A549 (cell line): ENCODE results near the gene KCNQ2. TPM values are rescaled to one million over a fixed set of nuclear protein-coding genes. Genes with fewer than 3 reads are reported as not detected.

Experiments used
- ATAC-seq, 2 experiments: fragments of 200-7000 bp in 1 of 2; fragments of >200 bp in 1 of 2; cut with Nextera tagmentation in 1 of 2; cut with Tn5 transposase in 1 of 2; 3 replicates each; pipeline versions ENCODE4 v1.8.0 to v1.9.1; 2018 to 2020; ENCODE audit warnings: mild to moderate bottlenecking in 1 of 2, moderate library complexity in 1 of 2
- CTCF ChIA-PET: fragments of 300-600 bp; sonication (Branson Sonifier 250); formaldehyde crosslinking; extraction: SDS; loops from one replicate; lab custom pipeline; 2021; ENCODE audit warnings: antibody characterized with exemption, inconsistent platforms; lab: Yijun Ruan, JAX
- POLR2A ChIA-PET: fragments of 350-600 bp; formaldehyde crosslinking; extraction: SDS; loops from one replicate; lab custom pipeline; 2021; ENCODE audit warnings: antibody characterized with exemption, inconsistent platforms; lab: Yijun Ruan, JAX
- DNase-seq, 2 experiments: peaks; one replicate each; pipeline versions ENCODE4 v3.0.0 to v3.0.0-alpha.2; 2011 to 2016; ENCODE audit warnings: low read depth in 1 of 2, low spot score in 1 of 2
- FAIRE-seq: peaks from 2 replicates; lab custom pipeline; 2011; peaks lifted over from hg19 to GRCh38; lab: Jason Lieb, UNC
- H3K27ac ChIP-seq, 2 experiments: fragments of >200 bp; sonication (Bioruptor Twin); formaldehyde crosslinking; 3 replicates each; pipeline ENCODE4 v1.5.1; 2016 to 2017
- H3K4me1 ChIP-seq: fragments of >200 bp; sonication (Bioruptor Twin); formaldehyde crosslinking; 3 replicates; pipeline ENCODE4 v1.6.1; 2016
- H3K4me2 ChIP-seq: fragments of >200 bp; sonication (Bioruptor Twin); formaldehyde crosslinking; 3 replicates; pipeline ENCODE4 v1.6.1; 2016
- H3K4me3 ChIP-seq: fragments of >200 bp; sonication (Bioruptor Twin); formaldehyde crosslinking; 3 replicates; pipeline ENCODE4 v1.5.1; 2016
- H3K9me3 ChIP-seq: fragments of >200 bp; sonication (Bioruptor Twin); formaldehyde crosslinking; 3 replicates; pipeline ENCODE4 v1.6.1; 2016
- CBX2 ChIP-seq: fragments of 200-600 bp; sonication (generic); IDR thresholded peaks from 2 replicates; pipeline ENCODE4 v1.6.1; 2016; ENCODE audit warnings: low read depth, mild to moderate bottlenecking, borderline replicate concordance
- CEBPB ChIP-seq, 2 experiments: fragments of >200 bp in 1 of 2; sonication (Bioruptor Twin) in 1 of 2; formaldehyde crosslinking in 1 of 2; IDR thresholded peaks; 2 replicates each; pipeline ENCODE4 v1.6.1; 2012 to 2016
- CHD4 ChIP-seq: fragments of 200-600 bp; sonication (generic); IDR thresholded peaks from 2 replicates; pipeline ENCODE4 v1.6.1; 2016; ENCODE audit warnings: antibody characterized with exemption, mild to moderate bottlenecking, borderline replicate concordance
- EHF ChIP-seq: fragments of 250-450 bp; sonication (Bioruptor Pico); IDR thresholded peaks from 2 replicates; pipeline ENCODE4 v1.5.0; 2020; ENCODE audit warnings: mild to moderate bottlenecking
- EP300 ChIP-seq, 2 experiments: fragments of >200 bp; sonication (Bioruptor Twin); formaldehyde crosslinking; IDR thresholded peaks; 2 replicates in 1 of 2; 3 replicates in 1 of 2; pipeline ENCODE4 v1.6.1; 2016 to 2017
- ESRRA ChIP-seq: fragments of 150-350 bp; IDR thresholded peaks from 2 replicates; pipeline ENCODE4 v1.6.1; 2014; ENCODE audit warnings: mild to moderate bottlenecking, low read length, borderline replicate concordance
- FOSL2 ChIP-seq, 2 experiments: fragments of 450-650 bp in 1 of 2; fragments of >200 bp in 1 of 2; sonication (Bioruptor Twin) in 1 of 2; formaldehyde crosslinking; IDR thresholded peaks; 2 replicates each; pipeline versions ENCODE4 v1.5.0 to v1.6.1; 2016 to 2020; ENCODE audit warnings: mild to moderate bottlenecking in 1 of 2, moderate library complexity in 1 of 2
- GATA3 ChIP-seq: IDR thresholded peaks from 2 replicates; pipeline ENCODE4 v1.6.1; 2012; ENCODE audit warnings: borderline replicate concordance
- HDAC2 ChIP-seq: fragments of 200-600 bp; sonication (generic); IDR thresholded peaks from 2 replicates; pipeline ENCODE4 v1.6.1; 2016
- HOXB13 ChIP-seq: fragments of 250-450 bp; sonication (Bioruptor Pico); IDR thresholded peaks from 2 replicates; pipeline ENCODE4 v1.5.0; 2020; ENCODE audit warnings: low read depth, mild to moderate bottlenecking, moderate library complexity
- HOXB5 ChIP-seq: fragments of 250-450 bp; sonication (Bioruptor Pico); IDR thresholded peaks from 2 replicates; pipeline ENCODE4 v1.5.0; 2020; ENCODE audit warnings: mild to moderate bottlenecking, moderate library complexity
- KDM1A ChIP-seq: fragments of 200-600 bp; sonication (generic); IDR thresholded peaks from 2 replicates; pipeline ENCODE4 v1.6.1; 2016; ENCODE audit warnings: low read depth, mild to moderate bottlenecking
- MAZ ChIP-seq: fragments of 150-350 bp; IDR thresholded peaks from 2 replicates; pipeline ENCODE4 v1.6.1; 2014; ENCODE audit warnings: antibody characterized with exemption, low read depth, low read length, borderline replicate concordance
- MYC ChIP-seq: IDR thresholded peaks from 2 replicates; pipeline ENCODE4 v1.6.1; 2012; ENCODE audit warnings: mild to moderate bottlenecking, inconsistent platforms, low read length, improper control_type of control experiment, borderline replicate concordance
- NFE2L2 ChIP-seq: fragments of 150-350 bp; conservative IDR thresholded peaks from 2 replicates; pipeline ENCODE4 v1.6.1; 2014; ENCODE audit warnings: low read length
- NPAS2 ChIP-seq: fragments of 250-450 bp; sonication (Bioruptor Pico); IDR thresholded peaks from 2 replicates; pipeline ENCODE4 v1.8.0; 2022; ENCODE audit warnings: mild to moderate bottlenecking, moderate library complexity, borderline replicate concordance
- PHF8 ChIP-seq: fragments of 200-600 bp; sonication (generic); IDR thresholded peaks from 2 replicates; pipeline ENCODE4 v1.6.1; 2016; ENCODE audit warnings: low read depth, mild to moderate bottlenecking, antibody characterized with exemption, moderate library complexity, borderline replicate concordance
- POLR2AphosphoS2 ChIP-seq: conservative IDR thresholded peaks from 2 replicates; pipeline ENCODE4 v1.6.1; 2012; ENCODE audit warnings: low read length, improper control_type of control experiment, inconsistent platforms
- RARB ChIP-seq: fragments of 250-450 bp; sonication (Bioruptor Pico); IDR thresholded peaks from 2 replicates; pipeline ENCODE4 v1.8.0; 2021; ENCODE audit warnings: mild to moderate bottlenecking, moderate library complexity
- RCOR1 ChIP-seq: fragments of 150-350 bp; IDR thresholded peaks from 2 replicates; pipeline ENCODE4 v1.6.1; 2014; ENCODE audit warnings: antibody characterized with exemption, low read length, low read depth
- RNF2 ChIP-seq: fragments of 200-600 bp; sonication (generic); IDR thresholded peaks from 2 replicates; pipeline ENCODE4 v1.6.1; 2016; ENCODE audit warnings: low read depth, mild to moderate bottlenecking, antibody characterized with exemption, moderate library complexity, borderline replicate concordance
- TFCP2L1 ChIP-seq: fragments of 250-450 bp; sonication (Bioruptor Pico); IDR thresholded peaks from 2 replicates; pipeline ENCODE4 v1.5.0; 2021; ENCODE audit warnings: mild to moderate bottlenecking
- ZC3H11A ChIP-seq: fragments of 450-650 bp; IDR thresholded peaks from 2 replicates; pipeline ENCODE4 v1.6.1; 2014; ENCODE audit warnings: antibody characterized with exemption, mild to moderate bottlenecking
- ZFP36 ChIP-seq: fragments of 450-650 bp; IDR thresholded peaks from 2 replicates; pipeline ENCODE4 v1.6.1; 2014; ENCODE audit warnings: borderline replicate concordance; ENCODE audit not compliant: partially characterized antibody
- WGBS: methylation state at CpG from one replicate; pipeline ENCODE4 v1.1.6; 2017; ENCODE audit errors: missing lambda C conversion rate; 5-methylcytosine and 5-hydroxymethylcytosine counted together
- polyA plus RNA-seq, 4 experiments: library from polyadenylated mRNA; depleted of rRNA in 3 of 4; stranded (reverse); fragments of >200 nt; fragmentation: RNase III in 1 of 4; extraction: RNeasy Plus Mini Kit Qiagen cat#74134 plus additional on column Dnase treatment in 1 of 4; gene quantifications; 2 replicates in 3 of 4; 3 replicates in 1 of 4; pipeline ENCODE4 v1.2.3, GENCODE V29; 2011 to 2017
- TF ChIP-seq, protein P1 (sequence below): fragments of 450-650 bp; IDR thresholded peaks from 2 replicates; pipeline ENCODE4 v1.6.1; 2014; ENCODE audit warnings: antibody characterized with exemption
- TF ChIP-seq, protein P2 (sequence below): fragments of >200 bp; sonication (Bioruptor Twin); formaldehyde crosslinking; IDR thresholded peaks from 3 replicates; pipeline ENCODE4 v1.6.1; 2016
- TF ChIP-seq, protein P3 (sequence below): fragments of >200 bp; sonication (Bioruptor Twin); formaldehyde crosslinking; IDR thresholded peaks from 3 replicates; pipeline ENCODE4 v1.5.1; 2016
- TF ChIP-seq, protein P4 (sequence below): fragments of 250-450 bp; sonication (Bioruptor Pico); IDR thresholded peaks from 2 replicates; pipeline ENCODE4 v1.5.0; 2020; ENCODE audit warnings: low read depth, mild to moderate bottlenecking, moderate library complexity
- TF ChIP-seq, protein P5 (sequence below): fragments of 250-450 bp; sonication (Bioruptor Pico); IDR thresholded peaks from 2 replicates; pipeline ENCODE4 v1.5.0; 2021; ENCODE audit warnings: mild to moderate bottlenecking, moderate library complexity, borderline replicate concordance

KCNQ2 gene
- polyA plus RNA-seq, 2 of the 4 experiments (the other 2 are of a cell fraction) = 0.14 to 0.36 TPM

DNA sequence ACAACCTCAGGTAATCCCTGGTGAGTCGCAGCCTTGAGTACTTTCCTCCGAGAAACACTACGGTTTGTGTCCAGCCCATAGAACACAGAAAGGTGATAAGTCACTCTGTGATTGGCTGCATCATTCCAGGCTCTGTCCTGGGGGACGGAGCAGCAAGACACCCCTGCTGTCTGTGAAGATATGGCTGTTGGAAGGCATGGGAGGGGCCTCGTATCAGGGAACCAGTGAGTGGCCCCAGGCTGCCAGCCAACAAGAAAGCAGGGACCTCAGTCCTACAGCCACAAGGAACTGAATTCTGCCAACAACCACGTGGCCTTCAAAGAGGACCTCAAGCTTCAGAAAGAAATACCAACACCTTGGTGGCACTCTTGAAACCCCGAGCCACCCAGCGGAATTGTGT, 32.8 kb upstream of the KCNQ2 start:
- Histone ChIP-seq H3K4me1 (no peaks in the 10 kb centered on the region), H3K27ac (no peak overlapping the region), H3K9me3 (peaks cover 17% of the 10 kb centered on the region), H3K4me2 (no peak overlapping the region), H3K4me3 (no peak overlapping the region)
- no peak for TF ChIP-seq GATA3
- TF ChIP-seq CEBPB (IDR thresholded peaks at IDR 0.05) = no peak
- TF ChIP-seq HOXB5 = no peak
- TF ChIP-seq HDAC2 = no peak
- TF ChIP-seq POLR2AphosphoS2 = no peak
- TF ChIP-seq FOSL2 (IDR thresholded peaks at IDR 0.05) = no peak
- TF ChIP-seq FOSL2 (CRISPR knock-in tag; IDR thresholded peaks at IDR 0.05) = no peak
- TF ChIP-seq RCOR1 = no peak
- no peak for TF ChIP-seq EP300 (IDR thresholded peaks at IDR 0.05)
- no peak for TF ChIP-seq RNF2
- TF ChIP-seq MYC = no peak
- TF ChIP-seq CBX2 = no peak
- no peak for TF ChIP-seq ZFP36
- TF ChIP-seq MAZ = no peak
- TF ChIP-seq, protein P1, sequence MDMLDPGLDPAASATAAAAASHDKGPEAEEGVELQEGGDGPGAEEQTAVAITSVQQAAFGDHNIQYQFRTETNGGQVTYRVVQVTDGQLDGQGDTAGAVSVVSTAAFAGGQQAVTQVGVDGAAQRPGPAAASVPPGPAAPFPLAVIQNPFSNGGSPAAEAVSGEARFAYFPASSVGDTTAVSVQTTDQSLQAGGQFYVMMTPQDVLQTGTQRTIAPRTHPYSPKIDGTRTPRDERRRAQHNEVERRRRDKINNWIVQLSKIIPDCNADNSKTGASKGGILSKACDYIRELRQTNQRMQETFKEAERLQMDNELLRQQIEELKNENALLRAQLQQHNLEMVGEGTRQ = no peak
- no peak for TF ChIP-seq RARB (CRISPR knock-in tag)
- no peak for TF ChIP-seq PHF8
- no peak for TF ChIP-seq ESRRA
- 28% methylated on average over 8 of the region's 8 CpGs for WGBS
- ATAC-seq = no peak
- DNase-seq = no peak
- ChIA-PET CTCF (interaction anchor here (1.3 to 3.2 kb wide), 2 partner anchors 9 to 32 kb away, joined by 4 to 20 read pairs; partner anchors contain the start of gene PTK6), POLR2A (interaction anchor here (1.6 kb wide), 1 partner anchor 15 kb away, joined by 8 read pairs; the partner anchor contains the start of gene PPDPF)
- FAIRE-seq = no peak

DNA sequence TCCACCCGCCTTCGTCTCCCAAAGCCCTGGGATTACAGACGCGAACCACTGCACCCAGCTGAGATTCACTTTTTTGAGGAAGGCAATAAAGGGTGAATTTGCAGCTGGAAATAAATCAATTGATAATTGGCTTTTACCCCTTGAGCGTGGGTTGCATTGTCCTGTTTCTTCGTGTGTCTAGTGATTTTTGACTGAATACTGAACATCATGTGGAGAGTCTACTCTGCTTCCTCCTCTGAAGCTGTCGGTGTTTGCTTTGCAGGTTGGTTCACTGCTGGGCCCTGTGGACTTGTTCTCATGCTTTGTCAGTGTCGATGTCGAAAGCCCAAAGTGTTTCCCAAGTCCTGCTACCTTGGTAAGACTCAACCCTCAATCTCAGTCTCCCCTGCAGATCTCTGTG, 32.2 kb upstream of the KCNQ2 start:
- ChIA-PET CTCF (interaction anchor here (1.3 to 3.2 kb wide), 2 partner anchors 8 to 33 kb away, joined by 4 to 20 read pairs; partner anchors contain the start of gene PTK6), POLR2A (interaction anchor here (1.6 kb wide), 1 partner anchor 16 kb away, joined by 8 read pairs; the partner anchor contains the start of gene PPDPF)
- 63% methylated on average over 9 of the region's 9 CpGs for WGBS
- Histone ChIP-seq H3K27ac (no peak overlapping the region), H3K4me2 (no peak overlapping the region), H3K9me3 (peaks cover 17% of the 10 kb centered on the region), H3K4me3 (no peak overlapping the region), H3K4me1 (peaks cover under 1% of the 10 kb centered on the region; the same call in 1 of the 3 replicates)
- FAIRE-seq (no peak), ATAC-seq (no peak), DNase-seq (no peak)
- TF ChIP-seq NPAS2 (CRISPR knock-in tag) (no peak), EHF (CRISPR knock-in tag) (no peak), KDM1A (no peak), CHD4 (no peak), NFE2L2 (no peak), HOXB5 (no peak), ZC3H11A (no peak), PHF8 (no peak), TFCP2L1 (no peak), HOXB13 (no peak)
- TF ChIP-seq, protein P2, sequence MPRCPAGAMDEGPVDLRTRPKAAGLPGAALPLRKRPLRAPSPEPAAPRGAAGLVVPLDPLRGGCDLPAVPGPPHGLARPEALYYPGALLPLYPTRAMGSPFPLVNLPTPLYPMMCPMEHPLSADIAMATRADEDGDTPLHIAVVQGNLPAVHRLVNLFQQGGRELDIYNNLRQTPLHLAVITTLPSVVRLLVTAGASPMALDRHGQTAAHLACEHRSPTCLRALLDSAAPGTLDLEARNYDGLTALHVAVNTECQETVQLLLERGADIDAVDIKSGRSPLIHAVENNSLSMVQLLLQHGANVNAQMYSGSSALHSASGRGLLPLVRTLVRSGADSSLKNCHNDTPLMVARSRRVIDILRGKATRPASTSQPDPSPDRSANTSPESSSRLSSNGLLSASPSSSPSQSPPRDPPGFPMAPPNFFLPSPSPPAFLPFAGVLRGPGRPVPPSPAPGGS = no peak
- TF ChIP-seq, protein P3, sequence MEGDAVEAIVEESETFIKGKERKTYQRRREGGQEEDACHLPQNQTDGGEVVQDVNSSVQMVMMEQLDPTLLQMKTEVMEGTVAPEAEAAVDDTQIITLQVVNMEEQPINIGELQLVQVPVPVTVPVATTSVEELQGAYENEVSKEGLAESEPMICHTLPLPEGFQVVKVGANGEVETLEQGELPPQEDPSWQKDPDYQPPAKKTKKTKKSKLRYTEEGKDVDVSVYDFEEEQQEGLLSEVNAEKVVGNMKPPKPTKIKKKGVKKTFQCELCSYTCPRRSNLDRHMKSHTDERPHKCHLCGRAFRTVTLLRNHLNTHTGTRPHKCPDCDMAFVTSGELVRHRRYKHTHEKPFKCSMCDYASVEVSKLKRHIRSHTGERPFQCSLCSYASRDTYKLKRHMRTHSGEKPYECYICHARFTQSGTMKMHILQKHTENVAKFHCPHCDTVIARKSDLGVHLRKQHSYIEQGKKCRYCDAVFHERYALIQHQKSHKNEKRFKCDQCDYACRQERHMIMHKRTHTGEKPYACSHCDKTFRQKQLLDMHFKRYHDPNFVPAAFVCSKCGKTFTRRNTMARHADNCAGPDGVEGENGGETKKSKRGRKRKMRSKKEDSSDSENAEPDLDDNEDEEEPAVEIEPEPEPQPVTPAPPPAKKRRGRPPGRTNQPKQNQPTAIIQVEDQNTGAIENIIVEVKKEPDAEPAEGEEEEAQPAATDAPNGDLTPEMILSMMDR = no peak
- TF ChIP-seq, protein P4, sequence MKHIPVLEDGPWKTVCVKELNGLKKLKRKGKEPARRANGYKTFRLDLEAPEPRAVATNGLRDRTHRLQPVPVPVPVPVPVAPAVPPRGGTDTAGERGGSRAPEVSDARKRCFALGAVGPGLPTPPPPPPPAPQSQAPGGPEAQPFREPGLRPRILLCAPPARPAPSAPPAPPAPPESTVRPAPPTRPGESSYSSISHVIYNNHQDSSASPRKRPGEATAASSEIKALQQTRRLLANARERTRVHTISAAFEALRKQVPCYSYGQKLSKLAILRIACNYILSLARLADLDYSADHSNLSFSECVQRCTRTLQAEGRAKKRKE = no peak
- TF ChIP-seq, protein P5, sequence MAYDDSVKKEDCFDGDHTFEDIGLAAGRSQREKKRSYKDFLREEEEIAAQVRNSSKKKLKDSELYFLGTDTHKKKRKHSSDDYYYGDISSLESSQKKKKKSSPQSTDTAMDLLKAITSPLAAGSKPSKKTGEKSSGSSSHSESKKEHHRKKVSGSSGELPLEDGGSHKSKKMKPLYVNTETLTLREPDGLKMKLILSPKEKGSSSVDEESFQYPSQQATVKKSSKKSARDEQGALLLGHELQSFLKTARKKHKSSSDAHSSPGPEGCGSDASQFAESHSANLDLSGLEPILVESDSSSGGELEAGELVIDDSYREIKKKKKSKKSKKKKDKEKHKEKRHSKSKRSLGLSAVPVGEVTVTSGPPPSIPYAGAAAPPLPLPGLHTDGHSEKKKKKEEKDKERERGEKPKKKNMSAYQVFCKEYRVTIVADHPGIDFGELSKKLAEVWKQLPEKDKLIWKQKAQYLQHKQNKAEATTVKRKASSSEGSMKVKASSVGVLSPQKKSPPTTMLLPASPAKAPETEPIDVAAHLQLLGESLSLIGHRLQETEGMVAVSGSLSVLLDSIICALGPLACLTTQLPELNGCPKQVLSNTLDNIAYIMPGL (CRISPR knock-in tag) = no peak
